ENCODE data around the gene E2F3. TPM values are rescaled to one million over a fixed set of nuclear protein-coding genes. Genes with fewer than 3 reads are reported as not detected.

The E2F3 gene
- polyA plus RNA-seq, 3 donors = 18.0 to 20.7 (median 20.7) TPM

GRCh38 chr6:20400456-20401204 lies 1.0 kb upstream of the E2F3 start:
- DNase-seq = peak; percentile 35

- DNase-seq = no peak
Observed at GRCh38 chr6:20402092-20402341, 338 bp downstream of the E2F3 start.

- peak; percentile 44 for DNase-seq
Observed at GRCh38 chr6:20402342-20403069, 827 bp downstream of the E2F3 start.

GRCh38 chr6:20403070-20403765 lies 1.5 kb downstream of the E2F3 start:
- DNase-seq = peak; percentile 68

GRCh38 chr6:20403766-20404640 lies 2.3 kb downstream of the E2F3 start:
- DNase-seq = peak; percentile 46

GRCh38 chr6:20404641-20405032 lies 3.0 kb downstream of the E2F3 start:
- DNase-seq = peak; percentile 65

GRCh38 chr6:20408851-20409250 lies 7.2 kb downstream of the E2F3 start:
- no peak for DNase-seq

GRCh38 chr6:20409427-20409971 lies 7.8 kb downstream of the E2F3 start:
- DNase-seq = no peak

GRCh38 chr6:20411544-20411943 lies 9.9 kb downstream of the E2F3 start:
- DNase-seq = no peak

GRCh38 chr6:20411953-20412681 lies 10.4 kb downstream of the E2F3 start:
- no peak for DNase-seq

- no peak for DNase-seq
Observed at GRCh38 chr6:20412682-20413073, 11.0 kb downstream of the E2F3 start.

- no peak for DNase-seq
Observed at GRCh38 chr6:20413826-20414225, 12.1 kb downstream of the E2F3 start.

GRCh38 chr6:20414711-20415110 lies 13.0 kb downstream of the E2F3 start:
- no peak for DNase-seq

- no peak for DNase-seq
Observed at GRCh38 chr6:20415304-20415703, 13.6 kb downstream of the E2F3 start.

- no peak for DNase-seq
Observed at GRCh38 chr6:20415712-20416454, 14.2 kb downstream of the E2F3 start.

GRCh38 chr6:20416567-20417345 lies 15.1 kb downstream of the E2F3 start:
- DNase-seq = no peak

- DNase-seq = no peak
Observed at GRCh38 chr6:20417819-20418218, 16.1 kb downstream of the E2F3 start.

GRCh38 chr6:20426177-20427082 lies 24.8 kb downstream of the E2F3 start:
- DNase-seq = no peak

All from renal pelvis (tissue), 4 donors.